HepG2 (cell line): Measurements from ENCODE around the gene PLXNC1. TPM values are rescaled to one million over a fixed set of nuclear protein-coding genes. Genes with fewer than 3 reads are reported as not detected.

ENCODE experiments used
- ATAC-seq: fragments of 200-7000 bp; cut with Tn5 transposase; 3 replicates; pipeline ENCODE4 v1.9.1; 2020; ENCODE audit warnings: mild to moderate bottlenecking, moderate library complexity
- BruUV-seq: library from RNA; stranded (reverse); fragments of 400-500 nt; replicated peaks from 2 replicates; lab custom pipeline; 2021; lab: Mats Ljungman, UMichigan
- CTCF ChIA-PET: fragments of 300-600 bp; formaldehyde crosslinking; extraction: SDS; loops from one replicate; lab custom pipeline; 2021; ENCODE audit warnings: low total read pairs, inconsistent platforms, low intra/inter-chr PET ratio; lab: Yijun Ruan, JAX
- POLR2A ChIA-PET: fragments of 350-600 bp; sonication (Branson Sonifier 250); formaldehyde crosslinking; loops from one replicate; lab custom pipeline; 2020; ENCODE audit warnings: antibody characterized with exemption, inconsistent platforms; lab: Yijun Ruan, JAX
- DNase-seq: peaks from one replicate; pipeline ENCODE4 v3.0.0-alpha.2; 2015; ENCODE audit warnings: low spot score
- FAIRE-seq: peaks from 3 replicates; lab custom pipeline; 2011; peaks lifted over from hg19 to GRCh38; lab: Jason Lieb, UNC
- H2AFZ ChIP-seq: one replicate; pipeline ENCODE4 v1.6.1; 2011; ENCODE audit warnings: low read length, inconsistent platforms
- H3K27ac ChIP-seq: fragments of 300-600 bp; 3 replicates; pipeline ENCODE4 v1.8.0; 2011; ENCODE audit warnings: mixed run types, mild to moderate bottlenecking, mixed read lengths, low read length, inconsistent platforms; ENCODE audit not compliant: insufficient read depth; ENCODE audit errors: extremely low read length
- H3K27me3 ChIP-seq, 2 experiments: fragments of 200-600 bp in 1 of 2; 2 replicates in 1 of 2; 3 replicates in 1 of 2; pipeline versions ENCODE4 v1.6.0 to v1.8.0; 2011; ENCODE audit warnings: low read length in 2 of 2, mild to moderate bottlenecking in 2 of 2, moderate library complexity in 2 of 2, inconsistent platforms in 1 of 2; ENCODE audit not compliant: insufficient read depth in 2 of 2, control insufficient read depth in 1 of 2
- H3K36me3 ChIP-seq, 2 experiments: fragments of 200-600 bp in 1 of 2; replicated peaks in 1 of 2; 2 replicates in 1 of 2; 3 replicates in 1 of 2; pipeline versions ENCODE4 v1.5.1 to v1.8.0; 2011; ENCODE audit warnings: low read length in 2 of 2, inconsistent platforms in 1 of 2; ENCODE audit not compliant: insufficient read depth in 2 of 2, control insufficient read depth in 1 of 2
- H3K4me1 ChIP-seq: 2 replicates; pipeline ENCODE4 v1.5.1; 2012; ENCODE audit warnings: low read length, inconsistent platforms; ENCODE audit not compliant: insufficient read depth
- H3K4me2 ChIP-seq: 2 replicates; pipeline ENCODE4 v1.6.0; 2011; ENCODE audit warnings: low read depth, low read length, inconsistent platforms
- H3K4me3 ChIP-seq, 3 experiments: fragments of 200-600 bp in 1 of 3; sonication (generic), shearing (Covaris generic) in 1 of 3; replicated peaks in 1 of 3; 2 replicates each; pipeline ENCODE4 v1.5.1; 2011 to 2016; ENCODE audit warnings: low read length in 3 of 3, inconsistent platforms in 2 of 3, low read depth in 2 of 3, mild to moderate bottlenecking in 2 of 3, control low read depth in 1 of 3, mixed read lengths in 1 of 3; ENCODE audit not compliant: insufficient read depth in 1 of 3
- H3K79me2 ChIP-seq: one replicate; pipeline ENCODE4 v1.6.1; 2011; ENCODE audit warnings: low read length, inconsistent platforms; ENCODE audit not compliant: insufficient read depth
- H3K9ac ChIP-seq: 2 replicates; pipeline ENCODE4 v1.6.0; 2011; ENCODE audit warnings: mild to moderate bottlenecking, low read depth, low read length, inconsistent platforms; ENCODE audit not compliant: insufficient read depth
- H3K9me3 ChIP-seq: 2 replicates; pipeline ENCODE4 v1.5.1; 2012; ENCODE audit warnings: mild to moderate bottlenecking, low read length
- H4K20me1 ChIP-seq: 2 replicates; pipeline ENCODE4 v1.6.0; 2011; ENCODE audit warnings: inconsistent platforms, mild to moderate bottlenecking, low read length, moderate library complexity; ENCODE audit not compliant: insufficient read depth
- ARNT2 ChIP-seq: sonication (generic); formaldehyde crosslinking; IDR thresholded peaks from 2 replicates; pipeline ENCODE4 v1.8.0; 2022; ENCODE audit warnings: mild to moderate bottlenecking, low read depth, missing genetic modification reagents, moderate library complexity
- HNF4A ChIP-seq: sonication (generic); formaldehyde crosslinking; IDR thresholded peaks from 2 replicates; pipeline ENCODE4 v1.4.0; 2020; ENCODE audit warnings: missing genetic modification reagents
- HOXA9 ChIP-seq: sonication (generic); formaldehyde crosslinking; IDR thresholded peaks from 2 replicates; pipeline ENCODE4 v1.8.1; 2022; ENCODE audit warnings: missing genetic modification reagents, mild to moderate bottlenecking, moderate library complexity, borderline replicate concordance
- ZNF121 ChIP-seq: sonication (generic); formaldehyde crosslinking; IDR thresholded peaks from 2 replicates; pipeline ENCODE4 v1.5.0; 2020; ENCODE audit warnings: mild to moderate bottlenecking, missing genetic modification reagents
- ZNF230 ChIP-seq: sonication (generic); formaldehyde crosslinking; IDR thresholded peaks from 2 replicates; pipeline ENCODE4 v1.4.0; 2020; ENCODE audit warnings: mild to moderate bottlenecking, missing genetic modification reagents
- ZNF572 ChIP-seq: sonication (generic); formaldehyde crosslinking; IDR thresholded peaks from 2 replicates; pipeline ENCODE4 v1.5.1; 2020; ENCODE audit warnings: mild to moderate bottlenecking, missing genetic modification reagents
- WGBS: methylation state at CpG from one replicate; pipeline ENCODE4 v1.1.6; 2017; ENCODE audit warnings: low lambda C conversion rate; 5-methylcytosine and 5-hydroxymethylcytosine counted together
- in situ Hi-C: cut with HindIII; loops from 2 replicates; pipeline ENCODE4 v1.10.0; 2017; ENCODE audit warnings: low pct_unique_long_range_greater_than_20kb; ENCODE audit not compliant: extremely low pct_ligation_motif_present
- intact Hi-C: fragments of 100-400 bp; cut with micrococcal nuclease; formaldehyde crosslinking; loops from one replicate; pipeline ENCODE4 v1.10.0; 2022; ENCODE audit not compliant: unreplicated experiment
- polyA plus RNA-seq, 8 experiments: library from polyadenylated mRNA; depleted of rRNA in 3 of 8; stranded (reverse) in 7 of 8; unstranded in 1 of 8; fragments of >200 nt; fragmentation: Illumina TruSeq in 4 of 8; extraction: Trizol in 4 of 8; gene quantifications; 2 replicates each; pipeline versions ENCODE4 v1.2.1 to v1.2.3, GENCODE V29; 2011 to 2016; ENCODE audit warnings: low read depth in 4 of 8, missing spikeins in 1 of 8, mixed read lengths in 1 of 8; ENCODE audit not compliant: insufficient read depth in 1 of 8
- total RNA-seq, 5 experiments: library from RNA; depleted of rRNA; stranded (reverse); fragments of >200 nt; fragmentation: Illumina TruSeq; extraction: Trizol; gene quantifications; 2 replicates each; pipeline ENCODE4 v1.2.3, GENCODE V29; 2016; ENCODE audit warnings: low read depth in 1 of 5
- TF ChIP-seq, protein P1 (sequence below): sonication (generic); formaldehyde crosslinking; IDR thresholded peaks from 2 replicates; pipeline ENCODE4 v1.4.0; 2020; ENCODE audit warnings: missing genetic modification reagents
- TF ChIP-seq, protein P2 (sequence below): sonication (generic); formaldehyde crosslinking; IDR thresholded peaks from 2 replicates; pipeline ENCODE4 v1.4.0; 2020; ENCODE audit warnings: missing genetic modification reagents

The PLXNC1 gene
- total and polyA plus RNA-seq, 2 of the 13 experiments (the other 11 are each of a cell fraction or from before 2014, with no cell fraction given), result 6.6 to 11.2 TPM

DNA sequence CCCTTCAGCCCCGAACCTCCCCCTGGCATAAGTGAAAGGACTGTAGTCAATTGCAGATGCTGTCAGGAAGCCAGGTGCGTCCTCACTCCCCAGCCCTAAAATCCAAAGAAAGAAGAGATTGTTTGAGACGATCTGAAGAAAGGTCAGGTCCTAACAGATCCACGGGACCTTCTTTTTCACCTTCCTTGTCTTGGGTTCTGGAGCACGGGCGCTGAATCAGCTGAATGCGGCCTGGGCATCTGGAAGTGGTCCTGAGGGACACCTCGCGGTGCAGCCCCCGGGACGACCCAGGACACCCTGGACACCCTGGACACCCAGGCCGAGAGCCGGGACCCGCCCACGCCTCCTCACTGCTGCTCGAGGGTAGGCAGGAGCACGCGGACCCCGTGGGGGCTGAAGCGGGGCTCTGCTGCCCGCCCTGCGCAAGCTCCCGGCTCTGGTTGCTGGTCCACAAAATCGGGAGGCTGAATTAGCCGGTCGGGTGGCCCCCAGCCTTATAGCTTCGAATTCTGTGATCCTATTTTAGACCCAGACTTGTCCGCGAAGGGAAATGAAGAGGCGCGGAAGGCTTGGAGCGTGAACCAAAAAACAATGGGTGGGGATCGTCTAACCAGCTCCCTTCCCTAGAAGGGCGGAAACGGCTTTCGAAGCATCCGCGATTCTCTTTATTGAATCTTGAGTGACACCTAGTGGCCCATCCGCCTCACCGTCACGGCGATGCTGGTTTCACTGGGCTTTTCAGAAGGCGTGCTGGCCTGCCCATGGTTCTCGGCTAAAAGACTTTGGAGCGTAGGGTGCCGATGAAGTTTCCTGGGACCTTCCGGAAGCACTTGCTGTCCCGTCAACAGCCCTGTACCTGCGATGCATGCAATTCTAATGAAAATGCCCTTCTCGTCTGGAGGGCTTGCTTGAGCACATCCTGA is 46.4 kb upstream of the PLXNC1 start (continued):
- no peak for TF ChIP-seq HOXA9 (CRISPR knock-in tag)
- TF ChIP-seq ZNF572 (CRISPR knock-in tag), result 0 out of 2 replicates have a peak, but pooled peaks have one; percentile 8
- 0 out of 2 replicates have a peak, but pooled peaks have one; percentile 5 for TF ChIP-seq ZNF121
- TF ChIP-seq HNF4A (CRISPR knock-in tag), result no peak

DNA sequence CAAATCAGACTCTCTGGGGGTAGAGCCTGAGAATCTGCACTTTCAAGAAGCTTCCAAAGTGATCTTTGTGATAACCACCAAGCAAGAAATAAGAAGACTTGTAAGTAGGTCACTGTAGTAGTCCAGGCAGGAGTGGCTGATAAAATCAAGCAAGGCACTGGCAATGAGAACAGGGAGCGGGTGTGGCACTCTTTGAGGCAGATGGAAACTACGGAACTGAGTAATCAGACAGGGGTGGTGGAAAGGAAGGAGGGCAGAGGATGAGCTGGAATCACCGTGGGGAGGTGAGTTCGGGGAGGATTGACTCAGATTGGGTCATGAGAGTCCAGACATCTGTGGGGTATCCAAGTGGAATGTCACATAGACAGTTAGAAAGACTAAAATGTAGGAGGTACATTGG is 44.4 kb upstream of the PLXNC1 start:
- no peaks in the 10 kb centered on the region for H3K9me3 ChIP-seq
- no peak overlapping the region for H3K27ac ChIP-seq
- FAIRE-seq (no peak), ATAC-seq (no peak), DNase-seq (no peak)
- no peaks in the 10 kb centered on the region for H4K20me1 ChIP-seq
- TF ChIP-seq ARNT2 (CRISPR knock-in tag) (no peak), ZNF230 (no peak)
- TF ChIP-seq, protein P1, sequence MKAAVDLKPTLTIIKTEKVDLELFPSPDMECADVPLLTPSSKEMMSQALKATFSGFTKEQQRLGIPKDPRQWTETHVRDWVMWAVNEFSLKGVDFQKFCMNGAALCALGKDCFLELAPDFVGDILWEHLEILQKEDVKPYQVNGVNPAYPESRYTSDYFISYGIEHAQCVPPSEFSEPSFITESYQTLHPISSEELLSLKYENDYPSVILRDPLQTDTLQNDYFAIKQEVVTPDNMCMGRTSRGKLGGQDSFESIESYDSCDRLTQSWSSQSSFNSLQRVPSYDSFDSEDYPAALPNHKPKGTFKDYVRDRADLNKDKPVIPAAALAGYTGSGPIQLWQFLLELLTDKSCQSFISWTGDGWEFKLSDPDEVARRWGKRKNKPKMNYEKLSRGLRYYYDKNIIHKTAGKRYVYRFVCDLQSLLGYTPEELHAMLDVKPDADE (CRISPR knock-in tag), result no peak
- TF ChIP-seq, protein P2, sequence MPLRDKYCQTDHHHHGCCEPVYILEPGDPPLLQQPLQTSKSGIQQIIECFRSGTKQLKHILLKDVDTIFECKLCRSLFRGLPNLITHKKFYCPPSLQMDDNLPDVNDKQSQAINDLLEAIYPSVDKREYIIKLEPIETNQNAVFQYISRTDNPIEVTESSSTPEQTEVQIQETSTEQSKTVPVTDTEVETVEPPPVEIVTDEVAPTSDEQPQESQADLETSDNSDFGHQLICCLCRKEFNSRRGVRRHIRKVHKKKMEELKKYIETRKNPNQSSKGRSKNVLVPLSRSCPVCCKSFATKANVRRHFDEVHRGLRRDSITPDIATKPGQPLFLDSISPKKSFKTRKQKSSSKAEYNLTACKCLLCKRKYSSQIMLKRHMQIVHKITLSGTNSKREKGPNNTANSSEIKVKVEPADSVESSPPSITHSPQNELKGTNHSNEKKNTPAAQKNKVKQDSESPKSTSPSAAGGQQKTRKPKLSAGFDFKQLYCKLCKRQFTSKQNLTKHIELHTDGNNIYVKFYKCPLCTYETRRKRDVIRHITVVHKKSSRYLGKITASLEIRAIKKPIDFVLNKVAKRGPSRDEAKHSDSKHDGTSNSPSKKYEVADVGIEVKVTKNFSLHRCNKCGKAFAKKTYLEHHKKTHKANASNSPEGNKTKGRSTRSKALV (CRISPR knock-in tag), result no peak
- BruUV-seq, result no TSS peak
- H3K4me2 ChIP-seq, result no peak overlapping the region
- H3K36me3 ChIP-seq, result no peaks in the 10 kb centered on the region
- no peak overlapping the region for H3K4me3 ChIP-seq
- 25% methylated on average over 4 of the region's 4 CpGs for WGBS
- POLR2A ChIA-PET, result no interaction called here
- H2AFZ ChIP-seq, result no peak overlapping the region
- no peak overlapping the region for H3K9ac ChIP-seq
- peaks cover 0 to 15% of the 10 kb centered on the region in 2 experiments; a peak in 2 of 5 replicates for H3K27me3 ChIP-seq
- H3K4me1 ChIP-seq, result peaks cover 39% of the 10 kb centered on the region
- H3K79me2 ChIP-seq, result no peaks in the 10 kb centered on the region
- in situ Hi-C loops, result loop anchor here (5.0 to 10.0 kb wide), 3 partner anchors 109 to 582 kb away; partner anchors contain the start of gene SOCS2
- intact Hi-C loops, result loop anchor here (2.0 to 10.0 kb wide), 3 partner anchors 112 to 1319 kb away; no protein-coding TSS in a partner anchor
- CTCF ChIA-PET, result no interaction called here
